ENCODE measurements around the gene CGAS. TPM values are rescaled to one million over a fixed set of nuclear protein-coding genes. Genes with fewer than 3 reads are reported as not detected.
"Not testable (repeated sequence)": the region's sequence is repeated elsewhere in the genome, so short reads cannot be mapped to it uniquely, and the experiment has no call there.

The CGAS gene
- total and polyA plus RNA-seq, 3 experiments from 2014 or later: 13.2 to 49.3 (median 48.3) TPM

DNA sequence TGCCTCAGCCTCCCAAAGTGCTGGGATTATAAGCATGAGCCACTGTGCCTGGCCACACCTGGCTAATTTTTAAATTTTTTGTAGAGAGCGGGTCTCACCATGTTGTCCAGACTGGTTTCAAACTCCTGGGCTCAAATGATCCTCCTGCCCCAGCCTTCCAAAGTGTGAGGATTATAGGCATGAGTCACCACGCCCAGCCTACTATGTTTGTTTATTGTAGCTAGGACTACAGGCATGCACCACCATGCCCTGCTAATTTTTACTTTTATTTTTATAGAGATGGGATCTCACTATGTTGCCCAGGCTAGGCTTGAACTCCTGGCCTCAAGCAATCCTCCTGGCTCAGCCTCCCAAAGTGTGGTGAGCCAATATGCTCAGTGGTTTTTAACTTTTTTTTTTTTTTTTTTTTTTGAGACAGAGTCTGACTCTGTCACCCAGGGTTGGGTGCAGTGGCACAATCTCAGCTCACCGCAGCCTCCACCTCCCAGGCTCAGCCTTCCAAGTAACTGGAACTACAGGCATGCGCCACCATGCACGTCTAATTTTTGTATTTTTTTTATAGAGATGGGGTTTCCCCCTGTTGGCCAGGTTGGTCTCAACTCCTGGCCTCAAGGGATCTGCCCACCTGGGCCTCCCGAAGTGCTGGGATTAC lies 69.5 kb downstream of the CGAS start:
- no peak overlapping the region for H3K27ac Mint-ChIP-seq
- POLR2A ChIA-PET: no interaction called here
- no peaks in the 10 kb centered on the region for H3K27me3 Mint-ChIP-seq
- no peak overlapping the region for H3K4me3 Mint-ChIP-seq
- Histone ChIP-seq H3K9me3 (ENCODE audit: low read length) (no peaks in the 10 kb centered on the region), H3K4me1 (ENCODE audit: insufficient read depth, low read length) (no peaks in the 10 kb centered on the region), H3K4me3 (ENCODE audit: low read length) (no peak overlapping the region), H3K27me3 (ENCODE audit: insufficient read depth, low read length, poor library complexity, severe bottlenecking) (no peaks in the 10 kb centered on the region), H3K36me3 (ENCODE audit: insufficient read depth, low read length) (no peaks in the 10 kb centered on the region), H3K27ac (ENCODE audit: low read depth, low read length) (no peak overlapping the region)
- DNase-seq: no peak
- peaks cover 0 to 5% (median 1%) of the 10 kb centered on the region in 3 donors for H3K36me3 Mint-ChIP-seq
- H3K4me1 Mint-ChIP-seq: no peaks in the 10 kb centered on the region
- CTCF ChIA-PET: no interaction called here
- H3K9me3 Mint-ChIP-seq: no peaks in the 10 kb centered on the region

DNA sequence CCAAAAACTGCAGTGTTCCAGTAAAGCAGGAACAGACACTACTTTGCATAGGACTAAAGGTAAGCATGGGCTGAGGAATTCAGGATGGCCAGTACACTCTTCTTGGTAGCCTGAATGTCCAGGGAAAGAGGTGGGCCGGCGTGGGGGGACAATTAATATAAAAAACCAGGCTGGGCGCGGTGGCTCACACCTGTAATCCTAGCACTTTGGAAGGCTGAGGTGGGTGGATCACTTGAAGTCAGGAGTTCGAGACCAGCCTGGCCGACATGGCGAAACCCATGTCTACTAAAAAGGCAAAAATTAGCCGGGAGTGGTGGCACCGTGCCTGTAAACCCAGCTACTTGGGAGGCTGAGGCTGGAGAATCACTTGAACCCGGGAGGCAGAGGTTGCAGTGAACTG lies 70.6 kb downstream of the CGAS start:
- CTCF ChIA-PET; H3K9me3 Mint-ChIP-seq; H3K4me3 ChIP-seq (ENCODE audit: low read length); H3K36me3 ChIP-seq (ENCODE audit: insufficient read depth, low read length); H3K4me1 Mint-ChIP-seq; H3K27ac Mint-ChIP-seq; H3K4me1 ChIP-seq (ENCODE audit: insufficient read depth, low read length); H3K9me3 ChIP-seq (ENCODE audit: low read length); H3K4me3 Mint-ChIP-seq; H3K36me3 Mint-ChIP-seq; POLR2A ChIA-PET; H3K27me3 ChIP-seq (ENCODE audit: insufficient read depth, low read length, poor library complexity, severe bottlenecking); H3K27ac ChIP-seq (ENCODE audit: low read depth, low read length); H3K27me3 Mint-ChIP-seq; DNase-seq: not testable (repeated sequence)

DNA sequence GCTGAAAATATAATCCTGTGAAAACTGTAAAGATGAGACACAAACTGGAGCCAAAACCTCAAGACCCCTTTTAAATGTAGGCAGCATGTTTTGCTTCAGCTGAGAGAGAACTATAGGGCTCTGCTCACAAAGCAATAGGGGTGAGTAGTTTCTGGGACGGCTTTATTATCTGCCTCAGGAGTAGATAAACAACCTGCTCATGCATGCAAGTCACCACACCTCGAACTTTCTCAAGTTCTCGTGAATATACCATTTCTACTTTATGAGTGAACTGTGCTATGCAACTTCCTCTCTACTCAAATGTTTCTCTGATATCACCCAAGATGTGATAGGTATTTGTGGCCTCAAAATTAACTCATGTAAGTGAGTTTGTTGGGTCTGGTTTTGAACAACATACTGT lies 74.9 kb downstream of the CGAS start:
- DNase-seq: no peak
- H3K27ac ChIP-seq (ENCODE audit: low read depth, low read length): no peak overlapping the region
- no peak overlapping the region for H3K4me3 Mint-ChIP-seq
- POLR2A ChIA-PET: interaction anchor here (0.7 kb wide), 1 partner anchor 41 kb away, joined by 3 read pairs; no protein-coding TSS in a partner anchor
- H3K4me3 ChIP-seq (ENCODE audit: low read length): no peak overlapping the region
- H3K27ac Mint-ChIP-seq: no peak overlapping the region
- no peaks in the 10 kb centered on the region for H3K27me3 Mint-ChIP-seq
- H3K9me3 Mint-ChIP-seq: peaks cover 0 to 2% (median 0%) of the 10 kb centered on the region in 5 donors
- H3K36me3 Mint-ChIP-seq: peaks cover 0 to 3% (median 3%) of the 10 kb centered on the region in 3 donors
- no peaks in the 10 kb centered on the region for H3K27me3 ChIP-seq (ENCODE audit: insufficient read depth, low read length, poor library complexity, severe bottlenecking)
- no peaks in the 10 kb centered on the region for H3K36me3 ChIP-seq (ENCODE audit: insufficient read depth, low read length)
- CTCF ChIA-PET: no interaction called here
- H3K4me1 Mint-ChIP-seq: no peaks in the 10 kb centered on the region
- H3K4me1 ChIP-seq (ENCODE audit: insufficient read depth, low read length): no peaks in the 10 kb centered on the region
- no peaks in the 10 kb centered on the region for H3K9me3 ChIP-seq (ENCODE audit: low read length)

DNA sequence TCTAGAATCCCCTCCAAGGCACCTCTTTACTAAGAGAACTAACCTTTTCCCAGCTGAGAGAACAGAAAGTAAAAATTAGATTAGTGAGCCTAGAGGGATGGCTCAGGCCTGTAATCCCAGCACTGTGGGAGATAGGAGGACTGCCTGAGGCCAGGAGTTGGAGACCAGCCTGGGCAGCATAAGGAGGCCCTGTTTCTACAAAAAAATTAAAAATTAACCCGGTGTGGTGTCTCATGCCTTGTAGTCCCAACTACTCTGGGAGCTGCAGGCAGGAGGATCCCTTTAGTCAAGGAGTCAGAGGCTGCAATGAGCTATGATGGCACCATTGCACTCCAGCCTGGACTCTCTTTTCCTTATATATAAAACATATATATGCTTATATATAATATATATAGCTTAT lies 76.9 kb downstream of the CGAS start:
- Histone ChIP-seq H3K27ac (ENCODE audit: low read depth, low read length) (no peak overlapping the region), H3K4me3 (ENCODE audit: low read length) (no peak overlapping the region), H3K36me3 (ENCODE audit: insufficient read depth, low read length) (no peaks in the 10 kb centered on the region), H3K4me1 (ENCODE audit: insufficient read depth, low read length) (no peaks in the 10 kb centered on the region), H3K9me3 (ENCODE audit: low read length) (no peaks in the 10 kb centered on the region), H3K27me3 (ENCODE audit: insufficient read depth, low read length, poor library complexity, severe bottlenecking) (no peaks in the 10 kb centered on the region)
- POLR2A ChIA-PET: no interaction called here
- H3K4me1 Mint-ChIP-seq: no peaks in the 10 kb centered on the region
- CTCF ChIA-PET: interaction anchor here (1.7 kb wide), 1 partner anchor 14 kb away, joined by 6 read pairs; no protein-coding TSS in a partner anchor
- no peak for DNase-seq
- no peak overlapping the region for H3K4me3 Mint-ChIP-seq
- H3K9me3 Mint-ChIP-seq: peaks cover 0 to 8% (median 3%) of the 10 kb centered on the region in 5 donors
- no peak overlapping the region for H3K27ac Mint-ChIP-seq
- H3K36me3 Mint-ChIP-seq: peaks cover 0 to 3% (median 3%) of the 10 kb centered on the region in 3 donors
- no peaks in the 10 kb centered on the region for H3K27me3 Mint-ChIP-seq

Other genes with a start within 250 kb of the CGAS start
- under 1 TPM in 1 of 2 experiments, not detected in 1; 0.37 TPM for gene KHDC1L, start 226.8 kb downstream of the CGAS start, total RNA-seq
- not detected for gene KHDC1L, start 226.8 kb downstream of the CGAS start, polyA plus RNA-seq
- gene KHDC1, start 189.1 kb downstream of the CGAS start, total RNA-seq: 1 to 10 TPM; 6.3 to 7.1 TPM
- gene KHDC1, start 189.1 kb downstream of the CGAS start, polyA plus RNA-seq: 2.4 TPM
- not detected for gene DPPA5, start 98.0 kb downstream of the CGAS start, total RNA-seq
- not detected for gene DPPA5, start 98.0 kb downstream of the CGAS start, polyA plus RNA-seq
- gene KHDC3L, start 89.6 kb downstream of the CGAS start, total RNA-seq: not detected
- not detected for gene KHDC3L, start 89.6 kb downstream of the CGAS start, polyA plus RNA-seq
- under 1 TPM in 1 of 2 experiments, not detected in 1; 0.47 TPM for gene OOEP, start 82.4 kb downstream of the CGAS start, total RNA-seq
- gene OOEP, start 82.4 kb downstream of the CGAS start, polyA plus RNA-seq: not detected
- under 1 TPM; 0.71 to 0.98 TPM for gene DDX43, start 57.5 kb downstream of the CGAS start, total RNA-seq
- gene DDX43, start 57.5 kb downstream of the CGAS start, polyA plus RNA-seq: 1.6 TPM
- gene MTO1, start 9.4 kb upstream of the CGAS start, total RNA-seq: 10 to 100 TPM; 44.2 to 48.1 TPM
- 34.4 TPM for gene MTO1, start 9.4 kb upstream of the CGAS start, polyA plus RNA-seq
- 1,000 to 10,000 TPM; 8,526 to 8,727 TPM for gene EEF1A1, start 68.7 kb upstream of the CGAS start, total RNA-seq
- gene EEF1A1, start 68.7 kb upstream of the CGAS start, polyA plus RNA-seq: 10,611 TPM
- gene SLC17A5, start 201.7 kb upstream of the CGAS start, total RNA-seq: 1 to 10 TPM; 5.4 to 5.6 TPM
- 9.7 TPM for gene SLC17A5, start 201.7 kb upstream of the CGAS start, polyA plus RNA-seq
- gene CD109, start 243.9 kb upstream of the CGAS start, total RNA-seq: 10 to 100 TPM; 22.8 to 24.5 TPM
- not detected for gene CD109, start 243.9 kb upstream of the CGAS start, polyA plus RNA-seq